Spleen (tissue), 11 donors: ENCODE data around the gene SUN2. TPM values are rescaled to one million over a fixed set of nuclear protein-coding genes. Genes with fewer than 3 reads are reported as not detected.

ENCODE experiments used
- DNase-seq: peaks from one replicate; pipeline ENCODE4 v3.0.0-alpha.2; 2020
- H3K27ac ChIP-seq, 8 donors: fragments of 200-600 bp; sonication (generic) in 7 of 8; 1 replicate in 4 of 8; 2 replicates in 4 of 8; pipeline versions ENCODE4 v1.5.0 to v1.8.0; 2016 to 2021; ENCODE audit warnings: inconsistent platforms in 4 of 8, mild to moderate bottlenecking in 4 of 8, moderate library complexity in 1 of 8
- H3K27me3 ChIP-seq, 7 donors: fragments of 200-600 bp; sonication (generic) in 6 of 7; replicated peaks in 1 of 7; 1 replicate in 4 of 7; 2 replicates in 3 of 7; pipeline versions ENCODE4 v1.5.0 to v1.8.0; 2016 to 2021; ENCODE audit warnings: inconsistent platforms in 3 of 7, mild to moderate bottlenecking in 1 of 7
- H3K36me3 ChIP-seq, 6 donors: fragments of 200-600 bp; sonication (generic) in 5 of 6; 1 replicate in 4 of 6; 2 replicates in 2 of 6; pipeline versions ENCODE4 v1.5.0 to v1.8.0; 2016 to 2021; ENCODE audit warnings: inconsistent platforms in 2 of 6
- H3K4me1 ChIP-seq, 6 donors: fragments of 200-600 bp; sonication (generic) in 5 of 6; 1 replicate in 3 of 6; 2 replicates in 3 of 6; pipeline versions ENCODE4 v1.5.0 to v1.8.0; 2016 to 2021; ENCODE audit warnings: inconsistent platforms in 3 of 6
- H3K4me3 ChIP-seq, 8 donors: fragments of 200-600 bp; sonication (generic) in 7 of 8; 1 replicate in 4 of 8; 2 replicates in 4 of 8; pipeline versions ENCODE4 v1.5.0 to v1.8.0; 2016 to 2021; ENCODE audit warnings: inconsistent platforms in 4 of 8, mild to moderate bottlenecking in 4 of 8, moderate library complexity in 2 of 8
- H3K9me3 ChIP-seq, 8 donors: fragments of 200-600 bp; sonication (generic) in 7 of 8; 1 replicate in 4 of 8; 2 replicates in 4 of 8; pipeline versions ENCODE4 v1.5.0 to v1.8.0; 2016 to 2021; ENCODE audit warnings: inconsistent platforms in 4 of 8
- POLR2A ChIP-seq, 3 donors: fragments of 450-650 bp; IDR thresholded peaks; one replicate each; pipeline ENCODE4 v1.5.1; 2017; ENCODE audit warnings: antibody characterized with exemption in 3 of 3, mild to moderate bottlenecking in 1 of 3
- POLR2AphosphoS5 ChIP-seq, 3 donors: sonication (generic); formaldehyde crosslinking; IDR thresholded peaks; one replicate each; pipeline ENCODE4 v1.5.1; 2017; ENCODE audit warnings: antibody characterized with exemption in 3 of 3
- WGBS, 5 donors: extraction: QIAGEN DNeasy Blood & Tissue Kit in 3 of 5; methylation state at CpG; one replicate each; pipeline versions ENCODE4 v1.1.5 to v1.1.7; 2013 to 2018; 5-methylcytosine and 5-hydroxymethylcytosine counted together
- intact Hi-C: fragments of 100-400 bp; cut with DNase I; formaldehyde crosslinking; loops from one replicate; pipeline ENCODE4 v1.15.0; 2023; ENCODE audit warnings: low total_unique reads
- polyA plus RNA-seq, 3 donors: library from polyadenylated mRNA; stranded (reverse); fragments of 200-250 nt; gene quantifications; one replicate each; pipeline ENCODE4 v1.2.1, GENCODE V29; 2013
- total RNA-seq, 7 donors: library from RNA; depleted of rRNA in 3 of 7; stranded (reverse); fragments of >200 nt in 3 of 7; fragmentation: NEBNext Ultra II Directional in 4 of 7; extraction: Animal tissue kit (Norgen Biotek cat#: 25700) in 4 of 7; gene quantifications; one replicate each; pipeline versions ENCODE4 v1.1.0 to v1.2.1, GENCODE V29; 2016 to 2021
- TF ChIP-seq, protein P1 (sequence below), 11 experiments: fragments of 200-600 bp in 7 of 11; fragments of 450-650 bp in 4 of 11; sonication (generic) in 4 of 11; IDR thresholded peaks in 8 of 11; conservative IDR thresholded peaks in 3 of 11; 1 replicate in 7 of 11; 2 replicates in 4 of 11; pipeline versions ENCODE4 v1.4.0 to v1.8.0; 2016 to 2021; ENCODE audit warnings: antibody characterized with exemption in 11 of 11, inconsistent platforms in 4 of 11, mild to moderate bottlenecking in 1 of 11
- donor health status: healthy with polysubstance abuse.
- donor health status: DM: no; HTN: no; CAD: no; lungs with moderate emphysema.
- donor health status: DM: no; HTN: no; CAD: no.
- donor health status: Bipolar disorder and iron deficiency.
- donor health status: healthy.
- donor health status: DM: no; HTN: no; CAD: no.
- donor health status: DM: yes; HTN: yes; CAD: no.

Gene SUN2
- total and polyA plus RNA-seq, 10 donors, result 35.4 to 455 (median 208) TPM

DNA sequence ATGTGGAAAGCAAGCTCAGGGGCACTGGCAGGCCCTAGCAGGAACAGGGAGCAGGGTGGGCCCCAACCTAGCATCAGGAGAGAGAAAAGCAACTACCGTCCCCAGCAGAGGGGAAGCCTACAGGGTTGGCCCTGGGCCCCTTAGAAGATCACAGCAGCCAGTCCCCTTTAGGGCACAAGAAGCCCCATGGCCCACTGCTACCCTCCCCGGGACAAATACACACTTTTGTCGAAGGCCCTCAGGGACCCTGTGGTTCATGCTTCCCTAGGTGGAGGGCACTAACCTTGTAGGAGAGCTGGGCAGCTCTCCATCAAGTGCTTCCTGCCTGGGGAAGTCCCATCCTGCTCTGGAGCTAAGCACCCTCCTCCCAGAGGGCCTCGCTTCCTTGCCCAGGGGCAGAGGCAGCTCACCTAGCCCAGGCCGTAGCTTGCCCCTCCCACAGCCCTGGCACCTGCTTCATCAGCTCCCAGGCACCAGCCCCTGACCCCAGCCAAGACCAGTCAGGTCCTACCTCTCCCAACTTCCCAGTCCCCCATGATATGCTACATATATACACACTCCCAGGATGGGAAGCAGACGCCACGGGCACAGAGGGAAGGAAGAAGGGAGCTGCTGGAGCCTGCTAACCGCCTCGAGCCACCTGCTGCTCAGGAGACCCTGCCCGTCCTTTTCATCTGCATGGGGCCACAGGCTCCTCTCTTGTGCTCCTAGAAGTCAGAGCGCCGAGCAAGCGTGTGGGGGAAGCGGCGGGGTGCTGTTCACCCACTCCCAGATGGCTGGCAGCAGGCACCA, 20.1 kb downstream of the SUN2 start:
- H3K4me3 ChIP-seq, result no peak overlapping the region
- peaks cover 13 to 100% (median 89%) of the 10 kb centered on the region in 6 donors for H3K36me3 ChIP-seq
- 57 to 69% (median 66%) methylated on average over 8 to 15 of the region's 15 CpGs for WGBS, 5 donors
- intact Hi-C loops, result no loop called here
- TF ChIP-seq, protein P1, sequence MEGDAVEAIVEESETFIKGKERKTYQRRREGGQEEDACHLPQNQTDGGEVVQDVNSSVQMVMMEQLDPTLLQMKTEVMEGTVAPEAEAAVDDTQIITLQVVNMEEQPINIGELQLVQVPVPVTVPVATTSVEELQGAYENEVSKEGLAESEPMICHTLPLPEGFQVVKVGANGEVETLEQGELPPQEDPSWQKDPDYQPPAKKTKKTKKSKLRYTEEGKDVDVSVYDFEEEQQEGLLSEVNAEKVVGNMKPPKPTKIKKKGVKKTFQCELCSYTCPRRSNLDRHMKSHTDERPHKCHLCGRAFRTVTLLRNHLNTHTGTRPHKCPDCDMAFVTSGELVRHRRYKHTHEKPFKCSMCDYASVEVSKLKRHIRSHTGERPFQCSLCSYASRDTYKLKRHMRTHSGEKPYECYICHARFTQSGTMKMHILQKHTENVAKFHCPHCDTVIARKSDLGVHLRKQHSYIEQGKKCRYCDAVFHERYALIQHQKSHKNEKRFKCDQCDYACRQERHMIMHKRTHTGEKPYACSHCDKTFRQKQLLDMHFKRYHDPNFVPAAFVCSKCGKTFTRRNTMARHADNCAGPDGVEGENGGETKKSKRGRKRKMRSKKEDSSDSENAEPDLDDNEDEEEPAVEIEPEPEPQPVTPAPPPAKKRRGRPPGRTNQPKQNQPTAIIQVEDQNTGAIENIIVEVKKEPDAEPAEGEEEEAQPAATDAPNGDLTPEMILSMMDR (IDR thresholded peaks at IDR 0.05 in 8 of 11, conservative IDR thresholded peaks at IDR 0.05 in 3 of 11), result no peak
- TF ChIP-seq POLR2A (IDR thresholded peaks at IDR 0.05), result no peak
- TF ChIP-seq POLR2AphosphoS5 (IDR thresholded peaks at IDR 0.05), result peak; percentile 64 to 83 (median 70)
- peak overlapping the region in 6 of 8 donors; percentile 11 to 56 (median 40) for H3K27ac ChIP-seq
- no peaks in the 10 kb centered on the region for H3K27me3 ChIP-seq
- H3K9me3 ChIP-seq, result no peaks in the 10 kb centered on the region
- peak; percentile 74 for DNase-seq
- H3K4me1 ChIP-seq, result peaks cover 5 to 92% (median 35%) of the 10 kb centered on the region in 6 donors

DNA sequence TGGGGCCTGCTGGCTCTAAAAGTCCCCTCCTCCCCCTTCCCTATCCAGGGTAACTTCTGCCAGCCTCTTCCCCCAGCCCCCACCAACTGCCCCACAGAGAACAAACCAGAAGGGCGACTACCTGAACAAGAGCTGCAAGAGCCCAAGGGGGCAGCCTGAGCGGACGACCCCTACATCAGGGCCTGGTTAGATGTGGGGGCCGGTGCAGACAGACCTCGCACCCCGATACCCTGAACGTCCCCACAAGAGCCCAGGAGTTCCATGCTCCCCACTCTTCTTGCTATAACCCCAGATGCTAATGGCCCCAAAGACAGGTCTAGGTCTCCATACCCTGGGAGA, 20.7 kb downstream of the SUN2 start:
- peaks cover 13 to 100% (median 89%) of the 10 kb centered on the region in 6 donors for H3K36me3 ChIP-seq
- peaks cover 5 to 87% (median 32%) of the 10 kb centered on the region in 6 donors for H3K4me1 ChIP-seq
- H3K9me3 ChIP-seq, result no peaks in the 10 kb centered on the region
- peak overlapping the region in 5 of 8 donors; percentile 11 to 56 (median 41) for H3K27ac ChIP-seq
- TF ChIP-seq, protein P1 (IDR thresholded peaks at IDR 0.05 in 8 of 11, conservative IDR thresholded peaks at IDR 0.05 in 3 of 11), result no peak
- TF ChIP-seq POLR2A (IDR thresholded peaks at IDR 0.05) (no peak), POLR2AphosphoS5 (IDR thresholded peaks at IDR 0.05) (no peak)
- DNase-seq, result peak; percentile 63
- no peak overlapping the region for H3K4me3 ChIP-seq
- 88 to 96% (median 92%) methylated on average over 7 of the region's 7 CpGs for whole genome bisulfite sequencing, 5 donors
- intact Hi-C loops, result no loop called here
- no peaks in the 10 kb centered on the region for H3K27me3 ChIP-seq

DNA sequence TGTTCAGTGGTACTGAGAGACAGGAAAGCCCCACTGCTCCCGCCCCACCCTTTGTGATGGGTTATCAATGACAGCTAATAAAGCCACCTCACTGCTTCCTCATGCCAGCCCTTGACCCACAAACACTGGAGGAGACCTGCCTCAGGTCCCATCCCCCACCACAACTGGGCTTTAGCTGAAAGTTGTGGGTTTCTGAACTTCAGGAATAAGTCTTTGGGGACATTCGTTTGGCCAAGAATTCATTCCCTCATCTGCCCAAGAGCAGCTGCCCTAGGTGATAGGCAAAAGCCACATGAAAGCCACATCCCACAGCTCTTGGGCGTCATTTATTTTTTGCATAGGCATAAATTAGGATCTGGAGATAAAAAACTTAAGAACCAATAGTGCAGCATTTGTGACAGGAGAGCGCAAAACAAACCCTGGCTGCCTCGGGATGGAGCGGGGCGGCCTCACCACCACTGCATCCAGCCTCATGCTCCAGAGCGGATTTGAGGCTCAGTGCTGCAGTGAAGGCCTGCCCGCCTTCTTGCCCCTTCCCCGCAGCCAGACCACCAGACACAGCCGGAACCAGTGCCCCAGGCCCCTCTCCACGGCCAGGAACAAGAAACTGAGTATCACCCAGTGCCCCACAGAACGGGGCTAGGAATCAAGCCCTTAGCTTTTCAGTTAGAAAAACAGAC, 21.2 kb downstream of the SUN2 start:
- DNase-seq, result peak; percentile 57
- peak overlapping the region in 3 of 8 donors; percentile 38 to 58 (median 56) for H3K27ac ChIP-seq
- TF ChIP-seq, protein P1 (IDR thresholded peaks at IDR 0.05 in 8 of 11, conservative IDR thresholded peaks at IDR 0.05 in 3 of 11), result no peak
- TF ChIP-seq POLR2AphosphoS5 (IDR thresholded peaks at IDR 0.05) (peak in 2 of 3 donors; percentile 54 to 78), POLR2A (IDR thresholded peaks at IDR 0.05) (no peak)

More for the DNA sequence above, 21.2 kb downstream of the SUN2 start:
- Histone ChIP-seq H3K9me3 (no peaks in the 10 kb centered on the region), H3K4me1 (peaks cover 5 to 82% (median 30%) of the 10 kb centered on the region in 6 donors), H3K27me3 (no peaks in the 10 kb centered on the region), H3K36me3 (peaks cover 7 to 100% (median 89%) of the 10 kb centered on the region in 6 donors), H3K4me3 (no peak overlapping the region)
- 88 to 94% (median 91%) methylated on average over 10 to 13 of the region's 13 CpGs for WGBS, 5 donors
- intact Hi-C loops, result no loop called here
